GM21526 (cell line): ENCODE data around the gene ZNF594.
"Not testable (repeated sequence)": the region's sequence is repeated elsewhere in the genome, so short reads cannot be mapped to it uniquely, and the experiment has no call there.

Source experiments
- ATAC-seq: cut with Tn5 transposase; IDR thresholded peaks from one replicate; pipeline ENCODE4 v1.9.1; 2021; ENCODE audit warnings: moderate library complexity; ENCODE audit not compliant: unreplicated experiment, low FRiP score

The ZNF594 gene

DNA sequence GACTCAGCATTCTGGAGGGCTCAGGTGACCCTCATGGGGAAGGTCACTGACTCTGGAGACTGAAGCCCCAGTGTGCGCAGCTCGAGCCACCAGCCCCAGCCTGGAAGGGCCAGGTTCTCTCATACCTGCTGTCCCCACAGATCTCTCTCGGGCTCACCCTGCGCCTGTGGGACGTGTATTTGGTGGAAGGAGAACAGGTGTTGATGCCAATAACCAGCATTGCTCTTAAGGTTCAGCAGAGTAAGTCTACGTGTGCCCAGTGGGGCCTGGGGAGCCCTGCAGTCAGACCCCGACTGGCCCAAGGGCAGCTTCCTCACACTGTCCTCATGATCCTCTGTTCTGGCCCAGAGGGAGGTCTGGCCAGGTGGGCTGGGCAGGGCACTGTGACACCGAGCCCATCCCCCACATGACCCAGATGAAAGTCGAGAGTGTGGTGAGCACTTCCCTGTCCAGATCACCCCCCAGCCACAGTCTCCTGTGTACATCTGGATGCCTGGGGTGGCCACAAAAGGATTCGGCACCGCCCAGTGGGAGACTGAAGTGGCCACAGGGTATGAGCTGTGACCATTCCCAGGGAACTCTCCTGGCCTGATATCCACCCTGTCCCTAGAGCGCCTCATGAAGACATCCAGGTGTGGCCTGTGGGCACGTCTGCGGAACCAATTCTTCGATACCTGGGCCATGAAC, 54.0 kb downstream of the ZNF594 start:
- not testable (repeated sequence) for ATAC-seq

DNA sequence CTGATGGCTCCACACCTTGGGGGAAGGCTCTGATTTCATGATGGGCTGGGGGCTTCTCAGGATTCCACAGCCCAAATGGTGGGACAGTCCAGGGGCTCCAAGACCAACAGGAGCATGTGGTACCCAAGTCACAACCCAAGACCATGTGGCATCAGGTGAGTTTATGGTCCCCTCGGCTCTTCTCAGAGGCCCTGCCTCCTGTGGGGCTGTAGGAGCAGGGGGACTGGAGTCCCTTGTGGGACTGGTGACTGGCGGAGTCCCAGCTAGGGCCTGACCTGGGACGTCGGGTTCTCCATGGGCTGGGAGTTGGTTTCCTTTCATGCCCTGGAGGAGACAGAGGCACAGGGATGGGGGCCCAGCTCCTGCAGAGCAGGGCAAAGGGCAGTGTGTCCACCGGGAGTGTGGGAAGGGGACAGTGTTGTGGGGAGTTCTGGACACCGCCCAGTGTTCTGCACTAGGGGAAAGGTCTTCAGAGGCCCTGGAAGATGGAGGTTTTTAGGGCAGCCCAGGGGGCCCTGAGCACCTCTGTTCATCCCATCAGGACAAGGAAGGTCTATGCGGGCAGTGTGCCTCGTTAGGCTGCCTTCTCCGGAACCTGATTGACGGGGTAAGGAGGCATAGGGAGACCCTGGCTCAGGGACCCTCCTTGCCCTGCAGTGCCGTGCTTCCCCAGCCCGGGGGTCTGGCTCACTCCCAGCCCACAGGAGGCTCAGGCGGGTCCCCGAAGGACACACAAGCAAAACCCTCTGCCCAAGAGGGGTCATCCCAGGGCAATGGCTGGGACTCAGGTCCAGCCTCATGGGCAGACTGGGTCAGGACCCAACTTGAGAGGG, 54.9 kb downstream of the ZNF594 start:
- ATAC-seq = not testable (repeated sequence)

GRCh38 chr17:5135726-5136579, 55.7 kb downstream of the ZNF594 start:
- no peak for ATAC-seq

DNA sequence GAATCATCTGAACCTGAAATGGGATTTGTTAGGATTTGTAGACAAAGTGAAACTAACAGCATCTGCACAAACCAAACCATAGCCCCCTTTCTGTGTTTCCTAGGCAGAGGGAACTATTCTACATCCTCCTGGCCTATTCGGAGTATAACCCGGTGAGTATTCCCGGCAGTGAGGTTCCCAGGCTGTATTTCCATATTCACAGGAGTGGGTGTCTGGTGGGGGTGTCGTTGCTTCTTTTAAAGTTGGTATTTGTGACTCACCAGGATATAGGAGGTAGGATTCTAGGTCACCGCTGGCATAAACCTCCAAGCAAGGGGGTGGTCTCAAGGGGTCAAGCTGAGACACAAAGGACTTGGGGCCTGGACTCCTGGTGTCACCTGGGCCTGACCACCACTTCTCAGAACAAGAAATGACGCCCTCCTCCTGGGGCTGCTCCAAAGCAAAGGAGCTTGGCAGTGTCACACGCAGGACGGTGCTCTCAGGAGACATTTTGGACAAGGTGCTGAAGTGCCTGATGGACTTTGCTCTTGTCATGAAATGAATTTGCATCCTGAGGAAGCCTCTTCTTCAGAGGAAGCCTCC, 56.4 kb downstream of the ZNF594 start:
- not testable (repeated sequence) for ATAC-seq

DNA sequence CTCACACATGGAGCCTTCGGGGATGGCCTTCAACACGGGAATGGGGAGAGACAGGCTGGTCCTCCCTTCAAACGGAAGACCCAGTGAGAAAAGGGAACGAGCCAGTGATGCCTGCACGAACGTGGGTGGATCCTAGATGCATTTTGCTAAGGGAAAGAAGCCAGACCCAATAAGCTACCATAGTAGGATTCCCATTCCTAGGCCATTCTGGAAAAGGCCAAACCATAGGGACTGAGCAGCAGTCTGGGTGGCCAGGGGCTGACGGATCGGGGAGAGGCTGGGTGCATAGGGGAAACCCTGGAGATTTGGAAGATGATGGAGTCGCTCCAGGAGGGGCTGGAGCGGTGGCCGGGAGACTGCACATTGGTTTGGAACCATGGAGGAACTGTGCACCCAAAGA, 57.1 kb downstream of the ZNF594 start:
- ATAC-seq = not testable (repeated sequence)

- ATAC-seq = not testable (repeated sequence)
Observed at GRCh38 chr17:5133961-5134360, 57.7 kb downstream of the ZNF594 start.

GRCh38 chr17:5133311-5133710, 58.4 kb downstream of the ZNF594 start:
- no peak for ATAC-seq

DNA sequence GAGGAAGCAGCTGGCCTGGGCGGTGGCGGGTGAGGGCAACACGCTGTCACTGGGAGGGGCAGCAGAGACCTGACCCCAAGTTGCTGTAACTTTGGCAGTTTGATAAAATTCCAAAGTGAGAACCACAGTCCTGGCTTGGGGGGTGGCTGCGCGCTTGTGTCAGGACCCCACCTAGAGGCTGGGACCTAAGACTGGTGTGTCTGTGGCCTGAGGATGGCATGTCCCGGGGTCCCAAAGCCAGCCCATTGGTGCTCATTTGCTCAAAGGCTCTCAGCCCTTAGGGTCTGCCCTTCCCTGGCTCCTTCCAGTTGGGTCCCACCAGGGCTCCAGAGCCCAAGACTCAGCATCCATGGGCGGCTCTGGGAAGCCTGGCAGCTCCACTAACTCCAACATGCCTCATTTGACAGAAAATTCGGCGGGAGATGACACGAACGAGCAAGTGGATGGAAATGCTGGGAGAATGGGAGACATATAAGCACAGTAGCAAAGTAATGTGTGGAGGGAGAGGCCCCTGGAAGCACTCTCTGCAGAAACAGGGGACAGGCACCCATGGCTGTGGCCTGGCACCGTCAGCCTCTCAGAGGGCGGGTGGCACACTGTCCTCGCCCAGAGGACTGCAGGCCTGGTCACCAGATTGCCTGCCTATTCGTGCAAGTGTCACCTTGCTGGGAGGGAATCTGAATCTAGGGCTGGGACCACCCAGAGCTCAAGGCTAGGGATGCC, 59.0 kb downstream of the ZNF594 start:
- ATAC-seq = not testable (repeated sequence)

DNA sequence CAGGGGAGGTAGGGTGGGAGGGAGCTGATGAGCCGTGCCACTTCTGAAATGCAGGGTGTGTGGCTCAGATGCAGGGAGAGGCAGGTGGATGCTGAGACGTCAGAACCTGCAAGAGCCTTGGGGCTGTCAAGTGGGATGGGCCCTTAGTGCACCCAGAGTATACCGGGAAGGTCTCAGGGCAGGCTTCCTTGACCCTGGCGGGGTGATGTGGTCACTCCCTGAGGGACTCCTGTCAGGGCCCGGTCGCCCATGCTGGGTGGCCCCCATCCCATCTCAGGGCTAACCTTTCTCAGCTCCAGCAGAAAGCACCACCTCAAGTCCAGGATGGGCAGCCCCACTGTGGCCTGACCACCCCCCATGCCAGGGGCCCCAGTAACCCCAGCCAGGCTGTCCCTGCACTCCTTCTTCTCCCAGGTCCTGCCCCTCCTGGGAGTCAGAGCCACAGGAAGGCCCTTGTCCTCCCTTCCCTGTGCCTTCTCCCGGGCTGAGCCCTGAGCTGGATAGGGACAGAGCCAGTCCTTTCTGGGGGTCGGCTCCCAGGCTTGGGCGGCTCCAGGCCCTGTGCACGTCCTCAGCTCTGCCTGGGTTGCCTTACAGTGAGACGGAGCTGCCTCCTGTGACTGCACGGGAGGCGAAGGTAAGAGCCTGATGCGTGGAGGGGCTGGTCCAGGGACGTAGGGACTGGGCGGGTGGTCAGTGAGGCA, 59.7 kb downstream of the ZNF594 start:
- not testable (repeated sequence) for ATAC-seq

- ATAC-seq = no peak
Observed at GRCh38 chr17:5131146-5131715, 60.4 kb downstream of the ZNF594 start.

DNA sequence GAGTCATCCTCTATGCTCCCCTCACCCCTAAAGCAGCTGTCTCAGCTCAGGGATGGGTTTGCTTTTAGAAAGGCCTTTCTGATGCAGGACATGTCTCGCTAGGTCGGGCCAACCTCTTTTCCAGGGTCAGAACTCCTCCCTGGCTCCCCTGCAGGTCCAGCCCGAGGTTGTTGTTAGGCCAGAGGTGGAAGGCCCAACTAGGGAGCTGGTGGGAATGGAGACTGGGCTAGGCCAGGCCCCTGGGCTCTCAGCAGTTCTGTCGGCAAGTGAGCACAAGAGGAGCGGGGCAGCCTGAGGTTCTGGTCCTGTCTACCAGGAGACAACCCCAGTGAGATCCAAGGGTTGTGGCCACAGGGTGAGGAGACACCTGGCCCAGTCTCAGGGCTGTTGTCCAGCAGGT, 61.0 kb downstream of the ZNF594 start:
- ATAC-seq = not testable (repeated sequence)

DNA sequence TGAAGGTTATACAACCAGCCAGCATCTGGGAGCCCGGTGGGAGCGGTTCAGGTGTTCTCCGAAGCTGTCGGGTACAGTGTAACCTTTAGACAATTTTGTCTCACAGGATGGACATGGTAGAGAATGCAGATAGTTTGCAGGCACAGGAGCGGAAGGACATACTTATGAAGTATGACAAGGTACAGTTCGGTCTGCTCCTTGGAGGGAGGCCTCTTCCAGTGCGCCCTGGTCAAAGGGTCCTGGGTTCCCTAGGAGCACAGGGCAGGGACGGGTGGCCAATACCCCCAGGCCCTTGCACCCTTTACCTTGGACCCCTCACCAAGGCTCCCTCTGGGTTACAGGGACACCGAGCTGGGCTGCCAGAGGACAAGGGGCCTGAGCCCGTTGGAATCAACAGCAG, 61.4 kb downstream of the ZNF594 start:
- ATAC-seq = not testable (repeated sequence)

- ATAC-seq = not testable (repeated sequence)
Observed at GRCh38 chr17:5129770-5130169, 61.9 kb downstream of the ZNF594 start.
